A673 (cell line): ENCODE results near the gene LRP8.

Experiments used
- EZH2 ChIP-seq: fragments of 200-600 bp; sonication (generic); IDR thresholded peaks from 2 replicates; pipeline ENCODE4 v1.6.1; 2017; ENCODE audit warnings: borderline replicate concordance, low read depth, mild to moderate bottlenecking, mixed read lengths, antibody characterized with exemption, low read length; ENCODE audit not compliant: poor library complexity, severe bottlenecking
- TF ChIP-seq, protein P1 (sequence below): fragments of 300-800, 200-600 bp; sonication (generic); conservative IDR thresholded peaks from 2 replicates; pipeline ENCODE4 v1.5.1; 2017; ENCODE audit warnings: low read depth, mild to moderate bottlenecking, antibody characterized with exemption, low read length, moderate library complexity, mixed read lengths

DNA sequence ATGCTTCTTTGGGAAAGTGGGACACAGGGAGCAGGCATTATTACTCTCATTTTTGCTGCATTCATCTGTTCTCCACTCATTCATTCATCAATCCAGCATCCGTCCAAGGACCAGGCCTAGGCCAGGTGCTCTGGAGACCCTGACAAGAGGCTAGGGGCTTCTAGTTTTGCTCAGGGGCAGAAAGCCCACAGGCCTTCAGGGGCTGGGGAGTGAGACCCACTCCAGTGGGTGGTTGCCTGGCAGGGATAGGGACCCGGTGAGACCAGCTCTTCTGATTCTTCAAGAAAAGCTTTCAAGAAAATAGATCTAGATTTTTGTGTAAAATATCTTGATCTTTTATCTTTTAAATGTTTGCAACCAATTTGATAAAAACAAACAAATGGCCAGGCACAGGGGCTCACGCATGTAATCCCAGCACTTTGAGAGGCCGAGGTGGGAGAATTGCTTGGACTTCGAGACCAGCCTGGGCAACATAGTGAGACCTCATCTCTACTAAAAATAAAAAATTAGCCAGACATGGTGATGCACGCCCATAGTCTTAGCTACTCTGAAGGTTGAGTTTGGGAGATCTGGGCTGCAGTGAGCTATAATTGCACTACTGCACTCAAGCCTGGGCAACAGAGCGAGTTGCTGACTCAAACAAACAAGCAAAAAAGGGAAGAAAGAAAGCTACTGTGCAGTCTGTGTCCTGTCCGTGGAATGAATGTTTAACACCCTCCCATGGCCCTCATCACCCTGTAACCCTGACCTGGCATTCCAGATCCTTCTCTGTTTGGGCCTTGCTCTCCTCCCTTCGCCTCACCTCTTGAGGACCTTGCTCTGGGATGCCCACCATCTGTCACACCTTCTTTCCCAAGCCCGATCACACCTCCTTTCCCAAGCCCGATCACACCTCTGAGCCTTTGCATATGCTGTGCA is 17.3 kb upstream of the LRP8 start:
- TF ChIP-seq, protein P1, sequence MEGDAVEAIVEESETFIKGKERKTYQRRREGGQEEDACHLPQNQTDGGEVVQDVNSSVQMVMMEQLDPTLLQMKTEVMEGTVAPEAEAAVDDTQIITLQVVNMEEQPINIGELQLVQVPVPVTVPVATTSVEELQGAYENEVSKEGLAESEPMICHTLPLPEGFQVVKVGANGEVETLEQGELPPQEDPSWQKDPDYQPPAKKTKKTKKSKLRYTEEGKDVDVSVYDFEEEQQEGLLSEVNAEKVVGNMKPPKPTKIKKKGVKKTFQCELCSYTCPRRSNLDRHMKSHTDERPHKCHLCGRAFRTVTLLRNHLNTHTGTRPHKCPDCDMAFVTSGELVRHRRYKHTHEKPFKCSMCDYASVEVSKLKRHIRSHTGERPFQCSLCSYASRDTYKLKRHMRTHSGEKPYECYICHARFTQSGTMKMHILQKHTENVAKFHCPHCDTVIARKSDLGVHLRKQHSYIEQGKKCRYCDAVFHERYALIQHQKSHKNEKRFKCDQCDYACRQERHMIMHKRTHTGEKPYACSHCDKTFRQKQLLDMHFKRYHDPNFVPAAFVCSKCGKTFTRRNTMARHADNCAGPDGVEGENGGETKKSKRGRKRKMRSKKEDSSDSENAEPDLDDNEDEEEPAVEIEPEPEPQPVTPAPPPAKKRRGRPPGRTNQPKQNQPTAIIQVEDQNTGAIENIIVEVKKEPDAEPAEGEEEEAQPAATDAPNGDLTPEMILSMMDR = no peak
- TF ChIP-seq EZH2 = no peak
